Raji (cell line): Measurements from ENCODE around the gene GPLD1.

Experiments
- POLR2A ChIP-seq: IDR thresholded peaks from 2 replicates; pipeline ENCODE4 v1.6.1; 2011; ENCODE audit warnings: low read depth, low read length, control low read depth; ENCODE audit not compliant: insufficient read depth

GPLD1 gene

DNA sequence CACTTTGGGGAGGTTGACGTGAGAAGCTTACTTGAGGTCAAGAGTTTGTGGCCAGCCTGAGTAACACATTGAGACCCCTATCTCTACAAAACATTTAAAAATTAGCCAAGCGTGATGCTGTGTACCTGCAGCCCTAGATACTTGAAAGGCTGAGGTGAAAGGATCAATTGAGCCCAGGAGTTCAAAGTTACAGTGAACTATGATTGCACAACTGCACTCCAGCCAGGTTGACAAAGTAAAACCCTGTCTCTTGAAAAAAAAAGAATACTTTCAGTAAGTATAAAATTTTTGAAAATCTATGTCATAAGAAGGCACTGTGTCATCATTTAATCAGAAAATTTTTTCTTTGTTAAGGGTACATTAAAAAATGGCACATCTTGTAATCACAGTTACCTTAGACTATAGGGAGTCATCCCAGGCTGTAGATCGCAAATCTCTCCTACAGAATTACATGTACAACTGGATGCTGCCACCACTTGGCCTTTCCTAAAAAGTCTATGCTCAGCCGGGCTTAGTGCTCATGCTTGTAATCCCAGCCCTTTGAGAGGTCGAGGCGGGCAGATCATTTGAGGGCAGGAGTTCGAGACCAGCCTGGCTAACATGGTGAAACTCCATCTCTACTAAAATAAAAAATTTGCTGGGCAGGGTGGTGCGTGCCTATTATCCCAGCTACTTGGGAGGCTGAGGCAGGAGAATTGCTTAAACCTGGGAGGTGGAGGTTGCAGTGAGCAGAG lies 103.7 kb downstream of the GPLD1 start:
- TF ChIP-seq POLR2A, result no peak

- TF ChIP-seq POLR2A, result no peak
These were observed 107.2 kb downstream of the GPLD1 start for GRCh38 chr6:24382220-24382540.

DNA sequence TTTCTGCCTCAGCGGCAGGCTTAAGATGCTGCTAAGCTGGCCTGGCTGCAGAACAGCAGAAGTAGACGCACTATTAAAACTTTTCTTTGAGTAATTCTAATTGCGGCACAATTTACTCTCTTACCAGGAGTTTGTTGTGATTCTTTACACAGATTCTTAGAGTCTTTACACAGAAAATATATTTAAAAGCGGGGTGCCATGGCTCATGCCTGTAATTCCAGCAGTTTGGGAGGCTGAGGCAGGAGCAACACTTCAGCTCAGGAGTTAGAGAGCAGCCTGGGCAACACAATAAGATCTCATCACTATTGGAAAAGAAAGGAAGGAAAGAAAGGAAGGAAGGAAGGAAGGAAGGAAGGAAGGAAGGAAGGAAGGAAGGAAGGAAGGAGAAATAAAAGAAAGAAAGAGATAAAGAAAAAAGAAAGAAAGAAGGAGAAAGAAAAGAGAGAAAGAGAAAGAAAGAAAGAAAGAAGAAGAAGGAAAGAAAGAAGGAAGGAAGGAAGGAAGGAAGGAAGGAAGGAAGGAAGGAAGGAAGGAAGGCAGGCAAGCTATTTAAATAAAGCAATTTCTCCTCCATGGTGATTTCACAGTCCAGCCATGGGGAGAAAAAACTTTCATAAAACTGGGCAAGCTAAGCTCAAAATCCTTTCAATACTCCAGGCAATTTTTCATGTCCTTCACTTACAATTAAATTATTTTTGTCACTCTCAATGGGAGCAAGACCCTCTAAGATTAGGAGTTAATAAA lies 107.7 kb downstream of the GPLD1 start:
- no peak for TF ChIP-seq POLR2A

DNA sequence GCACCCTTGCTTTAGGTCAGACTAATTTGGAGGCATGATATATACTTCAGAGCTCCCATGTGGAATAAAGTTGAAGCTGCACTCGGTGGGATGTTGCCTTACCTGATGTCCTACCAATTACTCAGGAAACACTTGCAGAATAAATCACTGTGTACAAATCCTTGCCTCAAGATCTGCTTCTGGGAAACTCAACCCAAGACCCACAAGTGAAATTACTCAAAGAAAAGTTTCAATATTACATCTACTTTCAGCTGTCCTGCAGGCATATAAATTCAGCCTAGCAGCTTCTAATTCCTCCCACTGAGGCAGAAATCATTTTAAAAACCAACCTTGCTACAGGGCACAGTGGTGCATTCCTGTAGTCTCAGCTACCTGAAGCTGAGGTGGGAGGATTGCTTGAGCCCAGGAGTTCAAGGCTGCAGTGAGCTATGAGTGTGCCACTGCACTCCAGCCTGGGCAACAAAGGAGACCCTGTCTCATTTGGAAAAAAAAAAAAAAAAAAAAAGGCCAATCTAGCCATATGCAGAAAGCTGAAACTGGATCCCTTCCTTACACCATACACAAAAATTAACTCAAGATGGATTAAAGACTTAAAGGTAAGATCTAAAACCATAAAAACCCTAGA lies 110.8 kb downstream of the GPLD1 start:
- TF ChIP-seq POLR2A, result no peak
